ENCODE measurements around the gene RCAN2. TPM values are rescaled to one million over a fixed set of nuclear protein-coding genes. Genes with fewer than 3 reads are reported as not detected.

Gene RCAN2
- polyA plus RNA-seq, 3 donors from 2014 or later = not detected

DNA sequence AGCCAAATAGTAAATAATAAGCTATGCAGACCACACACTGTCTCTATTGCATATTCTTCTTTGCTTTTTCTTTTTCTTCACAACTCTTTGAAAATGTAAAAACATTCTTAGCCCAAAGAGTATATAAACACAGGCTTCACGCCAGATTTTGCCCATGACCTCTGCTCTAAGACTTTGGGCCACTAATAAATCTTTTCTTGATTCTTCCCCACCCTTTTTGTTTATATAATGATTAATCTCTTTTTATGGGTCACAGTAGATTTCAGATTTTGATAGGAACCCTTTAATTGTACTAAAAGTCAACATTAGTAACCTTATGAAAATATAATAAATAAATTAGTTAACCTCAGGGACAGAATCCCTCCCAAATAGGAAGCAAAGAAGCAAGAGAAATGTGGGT is 304.7 kb downstream of the RCAN2 start:
- no peak overlapping the region for H3K4me3 Mint-ChIP-seq
- H3K36me3 Mint-ChIP-seq = peaks cover 3% of the 10 kb centered on the region in 3 donors
- H3K27me3 Mint-ChIP-seq (ENCODE audit: low read depth in 3 of 3) = peaks cover 0 to 4% (median 0%) of the 10 kb centered on the region in 3 donors
- no peaks in the 10 kb centered on the region for H3K9me3 Mint-ChIP-seq
- no peaks in the 10 kb centered on the region for H3K4me1 Mint-ChIP-seq
- no peak for DNase-seq
- no peak overlapping the region for H3K27ac Mint-ChIP-seq

DNA sequence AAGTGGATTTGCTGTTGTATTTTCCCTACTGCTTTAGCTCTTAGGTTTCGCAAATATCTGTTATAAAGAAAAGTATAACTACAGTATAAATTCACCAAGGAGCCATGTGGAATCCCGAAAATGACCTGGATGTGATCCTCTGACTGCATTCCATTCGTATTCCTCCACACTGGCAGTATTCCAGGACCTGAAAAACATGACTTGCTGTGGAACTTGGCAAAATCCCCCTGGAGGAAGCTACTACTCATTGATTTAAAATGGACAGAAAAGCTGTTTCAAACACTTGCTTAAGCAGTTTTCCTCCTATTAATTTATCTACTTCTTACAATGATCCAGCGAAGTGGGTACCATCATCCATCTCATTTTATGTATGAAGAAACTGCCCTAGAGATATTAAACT is 307.1 kb downstream of the RCAN2 start:
- no peak overlapping the region for H3K27ac Mint-ChIP-seq
- H3K36me3 Mint-ChIP-seq = peaks cover 3 to 7% (median 3%) of the 10 kb centered on the region in 3 donors
- H3K9me3 Mint-ChIP-seq = no peaks in the 10 kb centered on the region
- no peak overlapping the region for H3K4me3 Mint-ChIP-seq
- peaks cover 0 to 2% of the 10 kb centered on the region in 2 donors for H3K4me1 Mint-ChIP-seq
- no peak for DNase-seq
- peaks cover 0 to 4% (median 0%) of the 10 kb centered on the region in 3 donors for H3K27me3 Mint-ChIP-seq (ENCODE audit: low read depth in 3 of 3)

DNA sequence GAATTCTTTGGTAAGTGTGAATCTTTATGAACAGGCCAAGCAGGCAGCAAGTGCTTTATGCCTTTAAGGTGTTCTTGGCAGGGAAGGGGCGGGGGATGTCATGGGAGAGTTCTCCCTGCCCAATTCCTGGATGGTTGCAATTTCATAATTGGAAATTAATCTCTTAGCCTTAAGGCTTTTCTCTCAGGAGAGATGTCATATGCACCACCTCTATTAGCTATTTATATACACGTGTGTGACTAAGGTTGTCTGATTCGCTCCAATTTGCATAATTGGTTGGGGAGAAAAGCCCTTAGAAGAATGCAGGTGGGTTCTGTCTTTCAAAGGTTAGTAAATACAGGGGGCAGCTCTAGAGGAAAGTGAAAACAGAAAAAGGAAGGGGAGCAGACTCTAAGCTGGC is 315.3 kb downstream of the RCAN2 start:
- Mint-ChIP-seq H3K9me3 (no peaks in the 10 kb centered on the region), H3K4me3 (peak overlapping the region; percentile 75 to 85 (median 80)), H3K36me3 (peaks cover 0 to 4% (median 0%) of the 10 kb centered on the region in 3 donors), H3K27me3 (ENCODE audit: low read depth in 3 of 3) (peaks cover 6 to 12% (median 8%) of the 10 kb centered on the region in 3 donors), H3K4me1 (peaks cover 70 to 72% of the 10 kb centered on the region in 2 donors), H3K27ac (peak overlapping the region; percentile 89 to 99 (median 98))
- DNase-seq = no peak

DNA sequence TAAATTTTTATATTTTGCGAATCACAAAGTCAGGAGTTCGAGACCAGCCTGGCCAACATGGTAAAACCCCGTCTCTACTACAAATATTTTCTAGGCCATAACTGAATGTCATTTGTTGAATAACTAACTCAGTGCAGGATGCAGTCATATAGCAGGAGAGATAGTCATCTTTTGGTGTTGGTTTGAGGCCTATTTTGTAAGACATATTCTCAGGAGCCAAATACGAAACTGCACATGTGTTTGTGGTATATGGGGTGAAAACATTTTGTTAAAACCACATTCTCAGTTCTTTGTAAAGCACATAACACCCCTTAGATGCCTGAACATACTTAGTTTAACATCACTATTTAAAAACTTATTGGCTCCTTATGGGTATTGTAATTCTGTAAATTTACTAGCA is 315.8 kb downstream of the RCAN2 start:
- no peaks in the 10 kb centered on the region for H3K9me3 Mint-ChIP-seq
- peaks cover 0 to 4% (median 0%) of the 10 kb centered on the region in 3 donors for H3K36me3 Mint-ChIP-seq
- peaks cover 71 to 76% of the 10 kb centered on the region in 2 donors for H3K4me1 Mint-ChIP-seq
- DNase-seq = peak; percentile 83 to 86 (median 84)
- peak overlapping the region; percentile 89 to 99 (median 98) for H3K27ac Mint-ChIP-seq
- peaks cover 6 to 12% (median 11%) of the 10 kb centered on the region in 3 donors for H3K27me3 Mint-ChIP-seq (ENCODE audit: low read depth in 3 of 3)
- peak overlapping the region; percentile 75 to 85 (median 80) for H3K4me3 Mint-ChIP-seq

DNA sequence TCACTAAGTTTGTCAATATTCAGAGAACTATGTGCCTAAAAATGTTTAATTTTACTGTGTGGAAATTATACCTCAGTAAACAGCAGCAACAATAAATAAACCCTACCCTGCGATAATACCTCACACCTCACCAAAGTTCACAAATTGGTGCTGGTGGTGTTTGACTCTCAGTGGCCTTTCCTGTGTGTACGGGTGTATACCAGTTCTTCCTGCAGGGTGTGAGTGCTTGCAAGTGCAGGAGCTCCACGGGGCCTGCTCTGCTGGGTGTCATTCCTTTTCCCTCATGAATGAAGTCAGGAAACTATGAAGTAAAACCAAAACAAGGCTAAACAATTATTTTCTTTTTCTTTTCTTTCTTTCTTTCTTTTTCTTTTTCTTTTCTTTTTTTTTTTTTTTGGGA is 316.3 kb downstream of the RCAN2 start:
- Mint-ChIP-seq H3K27me3 (ENCODE audit: low read depth in 3 of 3) (peaks cover 6 to 14% (median 12%) of the 10 kb centered on the region in 3 donors), H3K4me3 (peak overlapping the region; percentile 75 to 85 (median 80)), H3K9me3 (no peaks in the 10 kb centered on the region), H3K4me1 (peaks cover 77 to 82% of the 10 kb centered on the region in 2 donors), H3K36me3 (peaks cover 0 to 4% (median 0%) of the 10 kb centered on the region in 3 donors), H3K27ac (peak overlapping the region; percentile 89 to 99 (median 98))
- peak; percentile 70 to 76 (median 73) for DNase-seq

DNA sequence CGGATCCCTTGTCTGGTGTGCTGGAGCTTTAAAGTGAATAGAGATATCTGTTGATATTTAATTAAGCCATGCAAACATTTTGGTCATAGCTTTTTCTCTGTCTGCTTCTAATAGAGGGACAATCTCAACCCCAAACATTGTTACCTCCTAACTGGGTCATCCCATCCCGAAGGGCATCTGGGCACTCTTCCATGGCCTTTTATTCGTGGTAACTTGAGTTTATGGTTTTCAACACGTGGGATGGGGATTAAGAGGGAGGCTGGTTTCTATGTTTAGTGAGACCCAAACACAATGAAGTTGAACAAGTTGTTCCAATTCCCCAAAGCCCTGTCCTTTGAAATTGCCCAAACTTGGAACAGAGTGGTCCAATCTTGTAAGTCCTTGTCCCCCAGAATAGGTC is 319.1 kb downstream of the RCAN2 start:
- H3K4me1 Mint-ChIP-seq = peaks cover 77 to 99% of the 10 kb centered on the region in 2 donors
- DNase-seq = no peak
- H3K36me3 Mint-ChIP-seq = peaks cover 0 to 5% (median 0%) of the 10 kb centered on the region in 3 donors
- peak overlapping the region; percentile 15 to 93 (median 92) for H3K4me3 Mint-ChIP-seq
- H3K27me3 Mint-ChIP-seq (ENCODE audit: low read depth in 3 of 3) = peaks cover 3 to 13% (median 12%) of the 10 kb centered on the region in 3 donors
- H3K27ac Mint-ChIP-seq = peak overlapping the region; percentile 17 to 87 (median 62)
- H3K9me3 Mint-ChIP-seq = no peaks in the 10 kb centered on the region

Other genes starting within 250 kb of the RCAN2 start
- gene CYP39A1, start 161.4 kb upstream of the RCAN2 start, polyA plus RNA-seq = not detected
- gene SLC25A27, start 161.5 kb upstream of the RCAN2 start, polyA plus RNA-seq = not detected
- not detected for gene TDRD6, start 196.4 kb upstream of the RCAN2 start, polyA plus RNA-seq
- gene PLA2G7, start 243.9 kb upstream of the RCAN2 start, polyA plus RNA-seq = 1 to 10 TPM in 1 of 3 donors, under 1 TPM in 1, not detected in 1; 0.26 to 2.2 TPM

Data from immature natural killer cell (primary cell).